ENCODE measurements around the gene TIGIT.

GRCh38 chr3:114307222-114307830 is 13.5 kb downstream of the TIGIT start:
- TF ChIP-seq GATA2 (IDR thresholded peaks at IDR 0.05; ENCODE audit: low read depth, low read length) (no peak), GATA3 (IDR thresholded peaks at IDR 0.05; ENCODE audit: low read depth, low read length) (no peak)
